DND-41 (cell line): ENCODE data around the gene HBG1.
"Not testable (repeated sequence)": the region's sequence is repeated elsewhere in the genome, so short reads cannot be mapped to it uniquely, and the experiment has no call there.

ENCODE experiments used
- ATAC-seq: fragments of 200-7000 bp; cut with Tn5 transposase; 3 replicates; pipeline ENCODE4 v1.9.1; 2021; ENCODE audit warnings: low read depth; ENCODE audit not compliant: insufficient read depth
- DNase-seq: peaks from one replicate; pipeline ENCODE4 v3.0.0-alpha.2; 2020
- H2AFZ ChIP-seq: 2 replicates; pipeline ENCODE4 v1.6.0; 2012; ENCODE audit warnings: low read depth, low read length
- H3K27ac ChIP-seq: 2 replicates; pipeline ENCODE4 v1.5.1; 2012; ENCODE audit warnings: low read length, inconsistent platforms
- H3K27me3 ChIP-seq: fragments of 200-600 bp; sonication (generic); 2 replicates; pipeline ENCODE4 v1.6.0; 2012; ENCODE audit warnings: low read length, mild to moderate bottlenecking, inconsistent platforms; ENCODE audit not compliant: insufficient read depth, poor library complexity
- H3K36me3 ChIP-seq: 2 replicates; pipeline ENCODE4 v1.5.1; 2012; ENCODE audit warnings: low read length, inconsistent platforms; ENCODE audit not compliant: insufficient read depth
- H3K4me1 ChIP-seq: 2 replicates; pipeline ENCODE4 v1.5.1; 2012; ENCODE audit warnings: mild to moderate bottlenecking, low read length; ENCODE audit not compliant: insufficient read depth
- H3K4me2 ChIP-seq: 2 replicates; pipeline ENCODE4 v1.6.0; 2012; ENCODE audit warnings: mild to moderate bottlenecking, moderate library complexity, low read length, inconsistent platforms; ENCODE audit not compliant: insufficient read depth
- H3K4me3 ChIP-seq, 2 experiments: fragments of 200-600 bp in 1 of 2; shearing (Covaris generic) in 1 of 2; 2 replicates each; pipeline ENCODE4 v1.5.1; 2012 to 2016; ENCODE audit warnings: inconsistent platforms in 2 of 2, low read length in 2 of 2, mild to moderate bottlenecking in 2 of 2, low read depth in 1 of 2, moderate library complexity in 1 of 2
- H3K79me2 ChIP-seq: 2 replicates; pipeline ENCODE4 v1.6.0; 2012; ENCODE audit warnings: low read length, inconsistent platforms; ENCODE audit not compliant: insufficient read depth
- H3K9ac ChIP-seq: 2 replicates; pipeline ENCODE4 v1.6.0; 2012; ENCODE audit warnings: low read depth, mild to moderate bottlenecking, inconsistent platforms, low read length, moderate library complexity
- H3K9me3 ChIP-seq: 2 replicates; pipeline ENCODE4 v1.5.1; 2012; ENCODE audit warnings: low read length, moderate library complexity, mild to moderate bottlenecking, inconsistent platforms; ENCODE audit not compliant: insufficient read depth, severe bottlenecking
- H4K20me1 ChIP-seq: 2 replicates; pipeline ENCODE4 v1.6.0; 2012; ENCODE audit warnings: low read length; ENCODE audit not compliant: insufficient read depth
- CTCF ChIP-seq: IDR thresholded peaks from 2 replicates; pipeline ENCODE4 v1.5.1; 2012; ENCODE audit warnings: borderline replicate concordance, low read length, moderate library complexity, mild to moderate bottlenecking; ENCODE audit not compliant: poor library complexity, severe bottlenecking; ENCODE audit errors: extremely low read depth
- EZH2 ChIP-seq: IDR thresholded peaks from 3 replicates; pipeline ENCODE4 v1.6.1; 2012; ENCODE audit warnings: borderline replicate concordance, low read depth, mild to moderate bottlenecking, moderate library complexity, low read length, inconsistent platforms; ENCODE audit not compliant: severe bottlenecking

HBG1 gene

GRCh38 chr11:5252192-5252918, 2.7 kb upstream of the HBG1 start:
- Histone ChIP-seq H3K36me3 (no peaks in the 10 kb centered on the region), H3K9me3 (no peaks in the 10 kb centered on the region), H3K9ac (no peak overlapping the region), H4K20me1 (no peaks in the 10 kb centered on the region), H3K4me2 (no peak overlapping the region), H3K4me1 (no peaks in the 10 kb centered on the region), H3K27ac (no peak overlapping the region), H3K79me2 (no peaks in the 10 kb centered on the region), H3K27me3 (no peaks in the 10 kb centered on the region), H3K4me3 (no peak overlapping the region), H2AFZ (no peak overlapping the region)
- TF ChIP-seq CTCF (no peak), EZH2 (no peak)
- ATAC-seq = no peak
- no peak for DNase-seq

GRCh38 chr11:5251746-5252145, 2.1 kb upstream of the HBG1 start:
- no peak overlapping the region for H3K4me3 ChIP-seq
- no peak for DNase-seq
- no peaks in the 10 kb centered on the region for H3K36me3 ChIP-seq
- H3K9me3 ChIP-seq = no peaks in the 10 kb centered on the region
- no peak for ATAC-seq
- no peak overlapping the region for H3K4me2 ChIP-seq
- H3K79me2 ChIP-seq = no peaks in the 10 kb centered on the region
- H3K27me3 ChIP-seq = no peaks in the 10 kb centered on the region
- TF ChIP-seq EZH2 (no peak), CTCF (no peak)
- H3K27ac ChIP-seq = no peak overlapping the region
- no peaks in the 10 kb centered on the region for H4K20me1 ChIP-seq
- no peak overlapping the region for H2AFZ ChIP-seq
- no peaks in the 10 kb centered on the region for H3K4me1 ChIP-seq
- H3K9ac ChIP-seq = no peak overlapping the region

GRCh38 chr11:5250543-5251204, 1.0 kb upstream of the HBG1 start:
- no peaks in the 10 kb centered on the region for H3K4me1 ChIP-seq
- no peaks in the 10 kb centered on the region for H3K9me3 ChIP-seq
- H3K79me2 ChIP-seq = no peaks in the 10 kb centered on the region
- H3K27ac ChIP-seq = no peak overlapping the region
- H3K27me3 ChIP-seq = peaks cover 1% of the 10 kb centered on the region
- H3K9ac ChIP-seq = no peak overlapping the region
- no peak for DNase-seq
- no peaks in the 10 kb centered on the region for H4K20me1 ChIP-seq
- ATAC-seq = no peak
- no peaks in the 10 kb centered on the region for H3K36me3 ChIP-seq
- TF ChIP-seq EZH2 (no peak), CTCF (no peak)
- H3K4me3 ChIP-seq = no peak overlapping the region
- no peak overlapping the region for H2AFZ ChIP-seq
- H3K4me2 ChIP-seq = no peak overlapping the region

- H3K79me2 ChIP-seq, H3K36me3 ChIP-seq, H4K20me1 ChIP-seq, H3K27ac ChIP-seq, H3K27me3 ChIP-seq, H3K4me1 ChIP-seq, H3K9ac ChIP-seq, H3K9me3 ChIP-seq, DNase-seq, H3K4me2 ChIP-seq, ATAC-seq, H3K4me3 ChIP-seq, H2AFZ ChIP-seq: not testable (repeated sequence)
Measured at GRCh38 chr11:5248498-5248897, 1.2 kb downstream of the HBG1 start.
